Cardiac septum (tissue), 1 donor: ENCODE measurements around the gene DPP3. TPM values are rescaled to one million over a fixed set of nuclear protein-coding genes. Genes with fewer than 3 reads are reported as not detected.
A peak's percentile ranks its signal among the peaks of the same experiment; 100 is the strongest.
"Not testable (repeated sequence)": the region's sequence is repeated elsewhere in the genome, so short reads cannot be mapped to it uniquely, and the experiment has no call there.

ENCODE experiments used
- DNase-seq: peaks from one replicate; pipeline ENCODE4 v3.0.0-alpha.2; 2020; ENCODE audit warnings: low spot score
- intact Hi-C: fragments of 100-400 bp; cut with DNase I; formaldehyde crosslinking; loops from one replicate; pipeline ENCODE4 v1.14.0; 2022
- total RNA-seq: library from RNA; stranded (reverse); fragmentation: NEBNext Ultra II Directional; extraction: Animal tissue kit (Norgen Biotek cat#: 25700); gene quantifications from one replicate; pipeline ENCODE4 v1.2.1, GENCODE V29; 2021
- donor health status: DM: no; HTN: no; CAD: no.

Gene DPP3
- total RNA-seq, 1 donor from 2014 or later, result 13.2 TPM

DNA sequence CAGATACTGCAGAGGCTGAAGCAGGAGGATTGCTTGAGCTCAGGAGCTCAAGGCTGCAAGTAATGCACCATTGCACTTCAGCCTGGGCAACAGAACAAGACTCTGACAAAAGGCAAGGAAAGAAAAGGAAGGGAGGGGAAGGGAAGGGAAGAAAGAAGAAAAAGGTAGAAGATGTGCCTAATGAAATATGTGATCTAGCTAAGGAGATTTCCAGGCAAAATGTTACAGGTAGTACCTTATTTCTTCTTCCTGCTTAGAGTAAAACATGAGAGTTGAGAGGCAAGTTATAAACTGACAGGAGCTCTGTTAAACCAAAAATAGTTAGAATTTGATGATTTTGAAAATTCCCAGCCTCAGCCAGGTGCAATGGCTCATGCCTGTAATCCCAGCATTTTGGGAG is 18.2 kb upstream of the DPP3 start:
- intact Hi-C loops, result no loop called here
- DNase-seq, result no peak

DNA sequence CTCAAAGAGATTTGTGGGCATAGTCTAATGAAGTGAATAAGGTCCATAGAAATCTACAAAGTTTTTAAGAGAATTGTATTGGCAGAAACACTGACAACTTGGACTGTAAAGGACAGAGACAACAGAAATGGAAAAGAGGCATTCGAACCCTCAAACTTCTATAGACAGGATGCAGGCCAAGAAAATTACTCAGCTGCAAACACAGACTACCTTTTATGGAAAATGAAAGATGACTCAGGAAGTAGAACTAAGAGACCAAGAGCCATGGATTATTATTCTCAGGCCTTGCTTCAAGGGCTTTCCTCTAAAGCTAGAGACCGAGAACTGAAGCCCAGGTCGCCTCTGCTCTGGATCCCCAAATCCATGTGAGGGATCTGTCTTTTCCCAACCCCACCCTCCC is 17.3 kb upstream of the DPP3 start:
- intact Hi-C loops, result no loop called here
- no peak for DNase-seq

DNA sequence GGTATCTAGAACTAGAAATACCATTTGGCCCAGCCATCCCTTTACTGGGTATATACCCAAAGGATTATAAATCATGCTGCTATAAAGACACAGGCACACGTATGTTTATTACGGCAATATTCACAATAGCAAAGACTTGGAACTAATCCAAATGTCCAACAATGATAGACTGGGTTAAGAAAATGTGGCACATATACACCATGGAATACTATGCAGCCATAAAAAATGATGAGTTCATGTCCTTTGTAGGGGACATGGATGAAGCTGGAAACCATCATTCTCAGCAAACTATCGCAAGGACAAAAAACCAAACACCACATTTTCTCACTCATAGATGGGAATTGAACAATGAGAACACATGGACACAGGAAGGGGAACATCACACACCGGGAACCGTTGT is 16.1 kb upstream of the DPP3 start:
- DNase-seq, intact Hi-C loops: not testable (repeated sequence)

DNA sequence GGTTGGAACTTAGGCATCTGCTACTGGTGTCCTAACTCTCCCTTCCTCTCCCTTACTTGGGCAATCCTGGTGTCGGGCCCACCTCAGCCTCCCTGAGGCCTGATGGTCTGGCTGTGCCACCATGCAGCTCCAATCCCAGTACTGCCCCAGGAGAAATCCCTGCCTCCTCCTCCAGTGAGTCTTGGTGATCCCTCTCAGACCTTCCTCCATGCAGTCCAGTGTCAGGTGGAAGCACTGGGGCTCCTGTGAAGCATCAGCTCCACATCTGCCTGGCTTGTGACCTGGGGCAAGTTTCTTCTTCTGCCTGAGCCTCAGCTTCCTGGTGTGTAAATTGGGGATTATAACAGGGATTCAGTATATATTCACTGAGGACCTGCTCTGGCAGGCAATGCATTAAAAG is 15.3 kb upstream of the DPP3 start:
- DNase-seq, result no peak
- intact Hi-C loops, result no loop called here

DNA sequence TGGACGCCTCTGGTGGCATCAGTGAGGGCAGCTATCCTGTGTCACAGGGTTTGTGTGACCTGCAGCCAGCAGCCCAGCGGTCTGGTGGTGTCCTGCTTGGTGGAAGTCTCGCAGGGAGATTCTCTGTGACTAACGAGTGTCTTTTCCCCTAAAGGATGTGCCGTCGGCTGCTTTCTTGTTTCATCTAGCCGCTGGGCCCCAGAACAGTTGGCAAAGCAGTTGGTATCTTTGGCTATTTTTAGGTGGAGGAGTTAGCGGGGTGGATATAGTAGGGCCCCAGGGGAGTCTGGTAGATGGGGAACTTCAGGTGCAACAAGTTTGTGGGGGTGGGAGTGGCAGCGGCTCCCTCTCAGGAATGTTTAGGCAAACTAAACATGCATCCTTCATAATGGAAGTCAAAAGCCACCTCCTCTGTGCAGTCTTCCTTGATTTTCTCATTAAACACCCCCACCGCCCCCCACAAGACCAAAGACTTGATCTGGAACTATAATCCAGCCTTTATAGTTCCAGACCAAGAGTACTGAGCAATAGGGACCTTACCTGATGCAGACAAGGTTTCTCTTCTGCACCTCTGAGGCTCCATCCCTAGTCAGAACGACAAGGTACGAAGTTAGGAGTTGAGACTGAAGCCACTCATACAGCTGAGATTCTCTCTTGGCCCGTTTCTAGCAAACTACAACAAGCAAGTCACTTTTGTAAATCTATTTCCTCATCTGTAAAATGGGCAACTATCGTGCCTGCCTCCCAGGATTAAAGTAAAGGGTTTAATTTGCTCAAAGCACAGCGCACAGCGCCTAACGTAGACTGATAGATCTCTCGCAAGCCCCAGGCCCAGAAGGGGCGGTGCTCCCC is 14.6 kb upstream of the DPP3 start:
- no peak for DNase-seq
- intact Hi-C loops, result no loop called here

GRCh38 chr11:66466225-66467033 is 13.8 kb upstream of the DPP3 start, which contains the start of gene PELI3:
Gene PELI3 (plus strand): TSS chr11:66466905. CDS start chr11:66468129, 1,224 bp downstream.
- peak; percentile 98 for DNase-seq
- intact Hi-C loops, result no loop called here

GRCh38 chr11:66467034-66467659 is 13.1 kb upstream of the DPP3 start:
- intact Hi-C loops, result no loop called here
- no peak for DNase-seq

- no peak for DNase-seq
- intact Hi-C loops, result no loop called here
Observed at GRCh38 chr11:66467756-66468155, 12.5 kb upstream of the DPP3 start.

- no peak for DNase-seq
- intact Hi-C loops, result no loop called here
Observed at GRCh38 chr11:66468691-66469090, 11.5 kb upstream of the DPP3 start.

DNA sequence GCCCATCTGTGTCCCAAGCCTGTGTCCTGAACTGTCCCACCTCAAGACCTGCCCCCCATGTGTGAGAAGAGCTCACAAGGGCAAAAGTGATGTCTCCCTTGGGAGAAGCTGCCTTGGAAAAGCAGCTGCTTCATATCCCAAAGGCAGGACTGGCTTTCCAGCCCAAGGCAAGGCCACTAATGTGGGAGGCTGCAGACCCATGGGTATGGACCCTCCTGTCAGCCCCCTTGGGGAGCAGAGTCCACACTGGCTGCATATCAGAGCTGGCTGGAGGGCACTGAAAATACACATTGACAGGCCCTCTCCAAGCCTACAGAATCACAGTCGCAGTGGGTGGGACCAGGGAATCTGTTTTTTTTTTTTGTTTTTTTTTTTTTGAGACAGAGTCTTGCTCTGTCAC is 10.8 kb upstream of the DPP3 start:
- no peak for DNase-seq
- intact Hi-C loops, result no loop called here

GRCh38 chr11:66470015-66470414 is 10.2 kb upstream of the DPP3 start:
- intact Hi-C loops, result no loop called here
- DNase-seq, result no peak

DNA sequence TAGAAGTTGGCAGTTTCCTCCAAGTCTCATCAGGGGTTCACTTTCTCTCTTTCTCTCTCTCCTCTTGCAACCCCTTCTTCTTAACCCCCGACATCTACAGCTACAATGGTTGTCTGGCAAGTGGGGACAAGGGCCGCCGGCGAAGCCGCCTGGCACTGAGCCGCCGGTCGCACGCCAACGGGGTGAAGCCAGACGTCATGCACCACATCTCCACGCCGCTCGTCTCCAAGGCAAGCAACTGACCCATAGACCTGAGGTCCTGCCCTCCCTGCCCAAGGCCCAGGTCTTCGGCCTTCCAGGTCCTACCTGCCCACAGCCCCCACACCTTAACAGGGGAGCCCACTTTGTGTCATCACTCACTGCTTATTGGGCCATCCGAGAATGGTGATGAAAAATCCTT is 9.1 kb upstream of the DPP3 start:
- DNase-seq, result no peak
- intact Hi-C loops, result no loop called here

DNA sequence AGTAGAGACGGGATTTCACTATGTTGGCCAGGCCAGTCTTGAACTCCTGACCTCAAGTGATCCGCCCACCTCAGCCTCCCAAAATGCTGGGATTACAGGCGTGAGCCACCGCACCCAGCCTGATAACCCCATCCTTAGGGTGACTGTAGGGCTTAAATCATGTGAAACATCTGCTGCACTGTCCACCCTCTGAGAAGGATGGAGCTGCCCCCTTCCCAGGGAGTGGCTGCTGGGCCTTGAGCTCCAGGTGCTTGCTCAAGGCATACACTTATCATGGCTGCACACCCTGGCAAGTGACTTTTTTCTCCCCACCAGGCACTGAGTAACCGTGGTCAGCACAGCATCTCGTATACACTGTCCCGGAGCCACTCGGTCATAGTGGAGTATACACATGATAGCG is 8.2 kb upstream of the DPP3 start:
- DNase-seq, result no peak
- intact Hi-C loops, result no loop called here

DNA sequence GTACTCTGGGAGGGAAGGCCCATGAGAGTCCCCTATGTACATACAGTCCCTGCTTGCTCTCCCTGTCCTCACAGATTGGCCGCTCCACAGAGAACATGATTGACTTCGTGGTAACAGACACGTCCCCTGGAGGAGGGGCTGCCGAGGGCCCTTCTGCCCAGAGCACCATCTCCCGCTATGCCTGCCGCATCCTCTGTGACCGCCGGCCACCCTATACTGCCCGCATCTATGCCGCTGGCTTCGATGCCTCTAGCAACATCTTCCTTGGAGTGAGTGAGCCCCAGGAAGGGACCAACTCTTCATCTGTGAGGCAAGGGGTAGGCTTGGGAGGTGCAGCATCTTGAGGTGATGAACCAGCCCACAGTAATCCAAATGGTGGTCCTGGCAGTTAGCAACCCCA is 7.1 kb upstream of the DPP3 start:
- intact Hi-C loops, result no loop called here
- no peak for DNase-seq

DNA sequence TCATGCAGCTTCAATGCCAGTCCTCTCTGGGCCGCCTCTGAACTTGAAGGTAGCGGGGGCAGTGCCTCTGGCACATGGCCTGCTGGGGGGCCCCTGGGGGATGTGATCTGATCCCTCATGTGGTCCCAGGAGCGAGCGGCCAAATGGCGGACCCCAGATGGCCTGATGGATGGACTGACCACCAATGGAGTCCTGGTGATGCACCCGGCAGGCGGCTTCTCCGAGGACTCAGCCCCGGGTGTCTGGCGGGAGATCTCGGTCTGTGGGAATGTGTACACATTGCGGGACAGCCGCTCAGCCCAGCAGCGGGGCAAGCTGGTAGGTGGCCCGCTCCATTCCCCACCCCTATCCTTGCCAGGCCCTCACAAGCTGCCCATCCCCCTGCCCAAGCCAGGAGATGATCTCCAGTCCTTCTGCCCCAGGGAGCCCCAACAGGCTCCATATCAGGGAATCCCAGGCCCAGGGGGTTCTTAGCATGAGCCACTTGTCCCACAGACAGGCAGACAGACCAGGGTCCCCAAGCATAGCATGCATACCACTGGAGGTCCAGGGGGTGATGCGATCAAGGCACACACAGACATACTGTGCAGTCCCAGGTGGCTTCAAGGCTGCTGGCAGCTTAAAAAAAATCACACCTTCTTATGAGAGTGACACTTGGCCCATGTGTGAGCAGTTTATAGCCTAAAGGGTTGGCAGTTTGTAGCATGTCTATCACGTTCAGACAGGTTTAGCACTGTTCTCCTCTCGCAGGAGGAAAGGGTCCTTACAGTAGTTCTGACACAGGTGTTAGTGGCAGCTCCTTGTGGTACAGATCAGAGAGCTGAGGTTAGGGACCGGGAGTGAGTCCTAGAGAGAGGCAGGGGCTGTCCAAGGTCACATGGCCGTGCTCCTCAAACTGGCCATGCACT is 6.4 kb upstream of the DPP3 start:
- no peak for DNase-seq
- intact Hi-C loops, result no loop called here

DNA sequence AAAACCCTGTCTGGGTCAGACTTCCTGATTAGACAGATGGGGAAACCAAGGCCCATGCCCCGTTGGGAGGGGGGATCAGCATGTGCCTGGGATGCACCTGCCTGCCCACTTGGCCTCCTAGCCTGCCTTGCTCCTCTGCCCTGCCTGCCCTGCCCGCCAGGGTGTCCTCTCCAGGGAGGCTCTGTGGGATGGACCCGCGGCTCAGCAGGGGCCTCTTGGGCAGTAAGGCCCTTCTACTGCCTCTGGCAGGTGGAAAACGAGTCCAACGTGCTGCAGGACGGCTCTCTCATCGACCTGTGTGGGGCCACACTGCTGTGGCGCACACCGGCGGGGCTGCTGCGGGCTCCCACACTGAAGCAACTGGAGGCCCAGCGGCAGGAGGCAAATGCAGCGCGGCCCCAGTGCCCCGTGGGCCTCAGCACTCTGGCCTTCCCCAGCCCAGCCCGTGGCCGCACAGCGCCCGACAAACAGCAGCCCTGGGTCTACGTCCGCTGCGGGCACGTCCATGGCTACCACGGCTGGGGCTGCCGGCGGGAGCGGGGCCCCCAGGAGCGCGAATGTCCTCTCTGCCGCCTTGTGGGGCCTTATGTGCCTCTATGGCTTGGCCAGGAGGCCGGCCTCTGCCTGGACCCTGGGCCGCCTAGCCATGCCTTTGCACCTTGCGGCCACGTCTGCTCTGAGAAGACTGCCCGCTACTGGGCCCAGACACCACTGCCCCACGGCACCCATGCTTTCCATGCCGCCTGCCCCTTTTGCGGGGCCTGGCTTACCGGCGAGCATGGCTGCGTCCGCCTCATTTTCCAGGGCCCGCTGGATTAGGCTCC is 4.7 kb upstream of the DPP3 start:
- intact Hi-C loops, result no loop called here
- DNase-seq, result no peak

DNA sequence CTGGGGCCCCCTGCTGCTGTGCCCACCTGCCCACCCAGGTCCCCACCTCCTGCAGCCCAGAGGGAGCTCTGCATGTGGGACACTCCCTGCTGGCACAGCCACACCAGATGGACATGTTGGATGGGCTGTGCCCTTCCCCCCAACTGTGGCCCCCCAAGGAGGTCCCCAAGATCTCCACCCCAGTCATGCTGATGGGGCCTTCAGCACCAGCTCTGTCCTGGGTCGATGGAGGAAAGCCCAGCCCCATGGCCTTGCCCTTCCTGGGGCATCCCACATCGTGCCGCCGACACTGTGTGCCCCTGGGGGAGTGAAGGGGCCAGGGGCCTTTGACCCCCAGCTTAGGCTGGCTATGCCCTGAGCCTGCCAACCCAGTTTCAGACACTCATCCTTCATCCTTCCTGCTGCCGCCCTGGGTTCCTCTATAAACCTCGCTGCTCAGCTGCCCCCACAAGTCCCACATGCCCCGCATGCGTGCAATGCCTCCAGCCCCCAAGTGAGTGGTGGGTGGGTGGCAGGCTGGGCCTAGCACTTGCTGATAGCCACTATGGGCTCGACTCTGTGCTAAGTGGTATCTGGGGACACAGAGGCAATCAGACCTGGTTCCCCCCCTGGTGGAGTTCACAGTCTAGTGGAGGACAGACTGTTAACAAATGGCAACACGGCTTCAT is 3.9 kb upstream of the DPP3 start:
- DNase-seq, result no peak
- intact Hi-C loops, result no loop called here

- intact Hi-C loops, result no loop called here
- no peak for DNase-seq
Observed at GRCh38 chr11:66476841-66477251, 3.4 kb upstream of the DPP3 start.
